Activated naive CD4-positive, alpha-beta T cell treated with anti-CD3 and anti-CD28 coated beads, Interleukin-2, amount 50 U/mL, for 24 hours (primary cell): Measurements from ENCODE around the gene RAMP2.

Experiments
- H3K27ac Mint-ChIP-seq: one replicate; pipeline ENCODE4 v1.8.0; 2021; ENCODE audit warnings: mild to moderate bottlenecking, mixed read lengths
- H3K27me3 Mint-ChIP-seq: one replicate; pipeline ENCODE4 v1.8.0; 2021; ENCODE audit warnings: mixed read lengths
- H3K36me3 Mint-ChIP-seq: one replicate; pipeline ENCODE4 v1.8.0; 2021; ENCODE audit warnings: mixed read lengths
- H3K4me1 Mint-ChIP-seq: one replicate; pipeline ENCODE4 v1.8.0; 2021; ENCODE audit warnings: mixed read lengths
- H3K4me3 Mint-ChIP-seq: one replicate; pipeline ENCODE4 v1.8.0; 2021; ENCODE audit warnings: mild to moderate bottlenecking, mixed read lengths
- H3K9me3 Mint-ChIP-seq: one replicate; pipeline ENCODE4 v1.8.0; 2021; ENCODE audit warnings: mixed read lengths

Gene RAMP2

GRCh38 chr17:42780851-42781638, 20.0 kb downstream of the RAMP2 start:
- no peaks in the 10 kb centered on the region for H3K9me3 Mint-ChIP-seq
- peaks cover 39% of the 10 kb centered on the region for H3K27me3 Mint-ChIP-seq
- H3K4me3 Mint-ChIP-seq: peak overlapping the region; percentile 23
- peaks cover 35% of the 10 kb centered on the region for H3K4me1 Mint-ChIP-seq
- H3K36me3 Mint-ChIP-seq: peaks cover 9% of the 10 kb centered on the region
- no peak overlapping the region for H3K27ac Mint-ChIP-seq

GRCh38 chr17:42781639-42782165, 20.7 kb downstream of the RAMP2 start:
- no peaks in the 10 kb centered on the region for H3K9me3 Mint-ChIP-seq
- no peak overlapping the region for H3K27ac Mint-ChIP-seq
- H3K36me3 Mint-ChIP-seq: peaks cover 9% of the 10 kb centered on the region
- peaks cover 43% of the 10 kb centered on the region for H3K27me3 Mint-ChIP-seq
- no peak overlapping the region for H3K4me3 Mint-ChIP-seq
- H3K4me1 Mint-ChIP-seq: peaks cover 35% of the 10 kb centered on the region

- Mint-ChIP-seq H3K4me1 (peaks cover 35% of the 10 kb centered on the region), H3K27me3 (peaks cover 46% of the 10 kb centered on the region), H3K9me3 (no peaks in the 10 kb centered on the region), H3K27ac (no peak overlapping the region), H3K36me3 (peaks cover 9% of the 10 kb centered on the region), H3K4me3 (no peak overlapping the region)
Observed at GRCh38 chr17:42782166-42783061, 21.4 kb downstream of the RAMP2 start.

GRCh38 chr17:42783062-42783790, 22.2 kb downstream of the RAMP2 start:
- no peaks in the 10 kb centered on the region for H3K9me3 Mint-ChIP-seq
- H3K27me3 Mint-ChIP-seq: peaks cover 48% of the 10 kb centered on the region
- peaks cover 35% of the 10 kb centered on the region for H3K4me1 Mint-ChIP-seq
- peaks cover 5% of the 10 kb centered on the region for H3K36me3 Mint-ChIP-seq
- H3K27ac Mint-ChIP-seq: no peak overlapping the region
- no peak overlapping the region for H3K4me3 Mint-ChIP-seq

- no peak overlapping the region for H3K4me3 Mint-ChIP-seq
- H3K9me3 Mint-ChIP-seq: no peaks in the 10 kb centered on the region
- H3K27me3 Mint-ChIP-seq: peaks cover 48% of the 10 kb centered on the region
- no peak overlapping the region for H3K27ac Mint-ChIP-seq
- H3K36me3 Mint-ChIP-seq: peaks cover 5% of the 10 kb centered on the region
- peaks cover 35% of the 10 kb centered on the region for H3K4me1 Mint-ChIP-seq
Observed at GRCh38 chr17:42783791-42784138, 22.7 kb downstream of the RAMP2 start.

GRCh38 chr17:42784409-42784808, 23.4 kb downstream of the RAMP2 start:
- peaks cover 2% of the 10 kb centered on the region for H3K36me3 Mint-ChIP-seq
- H3K9me3 Mint-ChIP-seq: no peaks in the 10 kb centered on the region
- peak overlapping the region; percentile 26 for H3K4me3 Mint-ChIP-seq
- peaks cover 47% of the 10 kb centered on the region for H3K27me3 Mint-ChIP-seq
- H3K4me1 Mint-ChIP-seq: peaks cover 34% of the 10 kb centered on the region
- H3K27ac Mint-ChIP-seq: no peak overlapping the region

- peak overlapping the region; percentile 26 for H3K4me3 Mint-ChIP-seq
- H3K27me3 Mint-ChIP-seq: peaks cover 45% of the 10 kb centered on the region
- no peaks in the 10 kb centered on the region for H3K9me3 Mint-ChIP-seq
- no peak overlapping the region for H3K27ac Mint-ChIP-seq
- H3K4me1 Mint-ChIP-seq: peaks cover 30% of the 10 kb centered on the region
- H3K36me3 Mint-ChIP-seq: no peaks in the 10 kb centered on the region
Observed at GRCh38 chr17:42784811-42785592, 24.0 kb downstream of the RAMP2 start.

- Mint-ChIP-seq H3K4me3 (no peak overlapping the region), H3K9me3 (no peaks in the 10 kb centered on the region), H3K4me1 (peaks cover 30% of the 10 kb centered on the region), H3K36me3 (no peaks in the 10 kb centered on the region), H3K27ac (no peak overlapping the region), H3K27me3 (peaks cover 36% of the 10 kb centered on the region)
Observed at GRCh38 chr17:42787266-42787665, 26.2 kb downstream of the RAMP2 start.

GRCh38 chr17:42791948-42792347, 30.9 kb downstream of the RAMP2 start:
- Mint-ChIP-seq H3K27ac (no peak overlapping the region), H3K27me3 (peaks cover 3% of the 10 kb centered on the region), H3K36me3 (peaks cover 5% of the 10 kb centered on the region), H3K4me1 (peaks cover 10% of the 10 kb centered on the region), H3K9me3 (no peaks in the 10 kb centered on the region), H3K4me3 (no peak overlapping the region)

- H3K27ac Mint-ChIP-seq: no peak overlapping the region
- H3K4me1 Mint-ChIP-seq: peaks cover 16% of the 10 kb centered on the region
- H3K36me3 Mint-ChIP-seq: peaks cover 5% of the 10 kb centered on the region
- no peak overlapping the region for H3K4me3 Mint-ChIP-seq
- no peaks in the 10 kb centered on the region for H3K9me3 Mint-ChIP-seq
- H3K27me3 Mint-ChIP-seq: peaks cover 2% of the 10 kb centered on the region
Observed at GRCh38 chr17:42792545-42792944, 31.5 kb downstream of the RAMP2 start.

- no peak overlapping the region for H3K4me3 Mint-ChIP-seq
- H3K4me1 Mint-ChIP-seq: peaks cover 28% of the 10 kb centered on the region
- H3K9me3 Mint-ChIP-seq: no peaks in the 10 kb centered on the region
- no peak overlapping the region for H3K27ac Mint-ChIP-seq
- H3K27me3 Mint-ChIP-seq: no peaks in the 10 kb centered on the region
- H3K36me3 Mint-ChIP-seq: peaks cover 8% of the 10 kb centered on the region
Observed at GRCh38 chr17:42795061-42795460, 34.0 kb downstream of the RAMP2 start.

GRCh38 chr17:42795465-42795864, 34.4 kb downstream of the RAMP2 start:
- Mint-ChIP-seq H3K27ac (no peak overlapping the region), H3K4me3 (no peak overlapping the region), H3K36me3 (peaks cover 8% of the 10 kb centered on the region), H3K9me3 (no peaks in the 10 kb centered on the region), H3K27me3 (no peaks in the 10 kb centered on the region), H3K4me1 (peaks cover 28% of the 10 kb centered on the region)

- Mint-ChIP-seq H3K27ac (no peak overlapping the region), H3K9me3 (no peaks in the 10 kb centered on the region), H3K4me3 (peak overlapping the region; percentile 67), H3K27me3 (no peaks in the 10 kb centered on the region), H3K4me1 (peaks cover 28% of the 10 kb centered on the region), H3K36me3 (peaks cover 8% of the 10 kb centered on the region)
Observed at GRCh38 chr17:42796066-42796758, 35.2 kb downstream of the RAMP2 start.
